Ovary (tissue), 3 donors: Measurements from ENCODE around the gene PAFAH1B2.

Experiments used
- POLR2A ChIP-seq: fragments of 450-650 bp; IDR thresholded peaks from one replicate; pipeline ENCODE4 v1.6.1; 2017; ENCODE audit warnings: antibody characterized with exemption, mild to moderate bottlenecking, moderate library complexity
- TF ChIP-seq, protein P1 (sequence below), 3 donors: fragments of 450-650 bp in 2 of 3; fragments of 200-600 bp in 1 of 3; IDR thresholded peaks; one replicate each; pipeline versions ENCODE4 v1.5.1 to v1.8.0; 2016 to 2022; ENCODE audit warnings: antibody characterized with exemption in 3 of 3, mild to moderate bottlenecking in 1 of 3
- donor health status: DM: no; HTN: no; CAD: no.

DNA sequence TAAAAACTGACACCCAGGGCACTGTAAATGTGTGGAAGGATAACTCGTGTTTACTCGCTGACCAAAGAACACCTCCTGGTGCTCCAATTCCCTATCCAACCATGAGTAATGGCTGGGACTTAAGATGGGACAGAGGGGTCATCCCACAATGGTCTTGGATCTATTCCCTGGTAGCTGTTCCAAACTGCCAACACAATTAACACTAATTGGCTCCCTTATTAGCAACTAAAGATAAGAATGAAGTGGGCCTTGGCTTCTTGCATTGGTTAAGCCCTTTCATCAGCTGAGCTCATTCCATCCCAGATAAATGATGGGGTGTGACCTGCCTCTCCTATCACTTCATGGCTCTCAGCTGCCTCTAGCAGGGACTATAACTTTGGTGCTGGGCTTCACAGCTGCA lies 44.4 kb upstream of the PAFAH1B2 start:
- TF ChIP-seq, protein P1, sequence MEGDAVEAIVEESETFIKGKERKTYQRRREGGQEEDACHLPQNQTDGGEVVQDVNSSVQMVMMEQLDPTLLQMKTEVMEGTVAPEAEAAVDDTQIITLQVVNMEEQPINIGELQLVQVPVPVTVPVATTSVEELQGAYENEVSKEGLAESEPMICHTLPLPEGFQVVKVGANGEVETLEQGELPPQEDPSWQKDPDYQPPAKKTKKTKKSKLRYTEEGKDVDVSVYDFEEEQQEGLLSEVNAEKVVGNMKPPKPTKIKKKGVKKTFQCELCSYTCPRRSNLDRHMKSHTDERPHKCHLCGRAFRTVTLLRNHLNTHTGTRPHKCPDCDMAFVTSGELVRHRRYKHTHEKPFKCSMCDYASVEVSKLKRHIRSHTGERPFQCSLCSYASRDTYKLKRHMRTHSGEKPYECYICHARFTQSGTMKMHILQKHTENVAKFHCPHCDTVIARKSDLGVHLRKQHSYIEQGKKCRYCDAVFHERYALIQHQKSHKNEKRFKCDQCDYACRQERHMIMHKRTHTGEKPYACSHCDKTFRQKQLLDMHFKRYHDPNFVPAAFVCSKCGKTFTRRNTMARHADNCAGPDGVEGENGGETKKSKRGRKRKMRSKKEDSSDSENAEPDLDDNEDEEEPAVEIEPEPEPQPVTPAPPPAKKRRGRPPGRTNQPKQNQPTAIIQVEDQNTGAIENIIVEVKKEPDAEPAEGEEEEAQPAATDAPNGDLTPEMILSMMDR (IDR thresholded peaks at IDR 0.05): no peak
- TF ChIP-seq POLR2A: no peak
